Mesendoderm (in vitro differentiated cells): ENCODE results near the gene USH1C.

ENCODE experiments used
- DNase-seq: peaks from one replicate; pipeline ENCODE4 v3.0.0; 2013
- H2AK5ac ChIP-seq: 2 replicates; pipeline ENCODE4 v1.6.1; 2013; ENCODE audit warnings: low read length, inconsistent platforms
- H2BK120ac ChIP-seq: 2 replicates; pipeline ENCODE4 v1.6.1; 2013; ENCODE audit warnings: low read depth, mild to moderate bottlenecking, low read length, moderate library complexity, mixed read lengths
- H2BK15ac ChIP-seq: replicated peaks from 2 replicates; pipeline ENCODE4 v1.6.1; 2013; ENCODE audit warnings: low read depth, mild to moderate bottlenecking, moderate library complexity
- H2BK5ac ChIP-seq: 2 replicates; pipeline ENCODE4 v1.6.1; 2013; ENCODE audit warnings: low read length, inconsistent platforms
- H3K18ac ChIP-seq: 2 replicates; pipeline ENCODE4 v1.6.1; 2013; ENCODE audit warnings: mild to moderate bottlenecking, low read length, mixed read lengths
- H3K23ac ChIP-seq: one replicate; pipeline ENCODE4 v1.6.1; 2013; ENCODE audit warnings: low read length
- H3K27ac ChIP-seq: 2 replicates; pipeline ENCODE4 v1.5.1; 2013; ENCODE audit warnings: low read depth, mild to moderate bottlenecking, inconsistent platforms, low read length, moderate library complexity
- H3K27me3 ChIP-seq: 2 replicates; pipeline ENCODE4 v1.6.1; 2013; ENCODE audit warnings: low read length, control low read depth, mild to moderate bottlenecking, inconsistent platforms; ENCODE audit not compliant: insufficient read depth, poor library complexity
- H3K36me3 ChIP-seq: 2 replicates; pipeline ENCODE4 v1.6.1; 2013; ENCODE audit warnings: low read length, inconsistent platforms; ENCODE audit not compliant: control insufficient read depth, insufficient read depth
- H3K4ac ChIP-seq: one replicate; pipeline ENCODE4 v1.6.1; 2013; ENCODE audit warnings: low read depth, mild to moderate bottlenecking, low read length, moderate library complexity
- H3K4me1 ChIP-seq: 2 replicates; pipeline ENCODE4 v1.6.1; 2013; ENCODE audit warnings: low read depth, low read length, inconsistent platforms; ENCODE audit not compliant: control insufficient read depth
- H3K4me2 ChIP-seq: 2 replicates; pipeline ENCODE4 v1.6.1; 2013; ENCODE audit warnings: low read length
- H3K4me3 ChIP-seq: 2 replicates; pipeline ENCODE4 v1.5.1; 2013; ENCODE audit warnings: mild to moderate bottlenecking, low read length
- H3K56ac ChIP-seq: one replicate; pipeline ENCODE4 v1.6.1; 2013; ENCODE audit warnings: low read length
- H3K79me1 ChIP-seq: 2 replicates; pipeline ENCODE4 v1.6.1; 2013; ENCODE audit warnings: low read length, inconsistent platforms
- H3K79me2 ChIP-seq: 2 replicates; pipeline ENCODE4 v1.6.1; 2013; ENCODE audit warnings: mild to moderate bottlenecking, low read length; ENCODE audit not compliant: control insufficient read depth, insufficient read depth
- H3K9ac ChIP-seq: 2 replicates; pipeline ENCODE4 v1.6.1; 2013; ENCODE audit warnings: low read length, inconsistent platforms
- H4K5ac ChIP-seq: one replicate; pipeline ENCODE4 v1.6.1; 2013; ENCODE audit warnings: low read length
- H4K8ac ChIP-seq: one replicate; pipeline ENCODE4 v1.6.1; 2013; ENCODE audit warnings: low read depth, mild to moderate bottlenecking, control low read depth, low read length, moderate library complexity
- WGBS: extraction: QIAGEN DNeasy Blood & Tissue Kit; methylation state at CpG from one replicate; pipeline ENCODE4 v1.1.7; 2013; ENCODE audit warnings: low lambda C conversion rate, missing lambda C conversion rate; ENCODE audit not compliant: insufficient coverage; ENCODE audit errors: extremely low coverage; 5-methylcytosine and 5-hydroxymethylcytosine counted together

USH1C gene

DNA sequence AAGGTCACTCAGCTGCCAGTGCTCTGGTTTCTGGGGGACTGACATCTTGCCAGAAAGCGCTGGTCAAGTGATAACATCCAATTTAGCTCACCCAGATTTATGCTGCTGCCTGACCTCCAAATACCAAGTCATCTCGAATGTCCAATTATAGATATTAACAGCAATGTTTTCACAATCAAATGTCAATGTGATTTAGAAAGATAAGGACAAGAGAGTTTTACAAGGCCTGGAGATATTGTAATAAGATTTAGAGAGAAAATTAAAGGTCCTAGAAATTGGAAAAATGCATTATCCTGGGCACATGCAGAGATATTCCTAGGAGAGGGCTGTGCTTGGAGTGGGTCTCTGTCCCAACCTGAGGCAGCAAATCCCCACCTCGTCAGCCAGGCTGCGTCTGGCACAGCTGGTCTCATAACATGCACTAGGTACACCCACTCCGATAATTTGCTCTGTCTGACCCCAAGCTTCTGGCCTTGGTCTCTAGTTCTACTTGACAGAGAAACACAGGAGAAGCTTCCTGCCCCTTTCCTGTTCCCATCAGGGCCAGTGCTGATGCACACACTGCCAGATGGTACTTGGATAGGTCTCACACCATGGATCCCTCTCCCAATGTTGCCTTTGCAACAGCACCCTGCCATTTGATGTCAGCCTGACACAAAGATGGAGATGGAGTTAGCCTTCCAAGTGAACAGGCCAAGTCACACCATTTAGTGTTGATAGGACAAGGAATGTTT lies 28.6 kb downstream of the USH1C start:
- H3K27ac ChIP-seq: no peak overlapping the region
- H3K27me3 ChIP-seq: no peaks in the 10 kb centered on the region
- DNase-seq: no peak
- H3K36me3 ChIP-seq: no peaks in the 10 kb centered on the region
- H3K4me1 ChIP-seq: no peaks in the 10 kb centered on the region
- H2BK120ac ChIP-seq: no peak overlapping the region
- no peaks in the 10 kb centered on the region for H3K79me2 ChIP-seq
- no peak overlapping the region for H3K56ac ChIP-seq
- H3K9ac ChIP-seq: no peak overlapping the region
- H4K8ac ChIP-seq: no peak overlapping the region
- no peak overlapping the region for H2BK5ac ChIP-seq
- H3K4me2 ChIP-seq: no peak overlapping the region
- H2BK15ac ChIP-seq: no peak overlapping the region
- no peak overlapping the region for H3K23ac ChIP-seq
- no peak overlapping the region for H4K5ac ChIP-seq
- no peak overlapping the region for H3K4me3 ChIP-seq
- H3K79me1 ChIP-seq: no peaks in the 10 kb centered on the region
- H3K4ac ChIP-seq: no peak overlapping the region
- no CpG with 5 or more reads among the region's 5 CpGs for WGBS
- H2AK5ac ChIP-seq: no peak overlapping the region
- no peak overlapping the region for H3K18ac ChIP-seq

- Histone ChIP-seq H3K79me1 (no peaks in the 10 kb centered on the region), H2BK120ac (no peak overlapping the region), H3K18ac (no peak overlapping the region), H3K27ac (no peak overlapping the region), H2AK5ac (no peak overlapping the region), H4K8ac (no peak overlapping the region), H4K5ac (no peak overlapping the region), H3K27me3 (no peaks in the 10 kb centered on the region), H3K4me2 (no peak overlapping the region), H3K23ac (no peak overlapping the region), H2BK15ac (no peak overlapping the region), H3K56ac (no peak overlapping the region), H3K4ac (no peak overlapping the region), H3K9ac (no peak overlapping the region), H3K4me3 (no peak overlapping the region), H3K79me2 (no peaks in the 10 kb centered on the region), H3K4me1 (no peaks in the 10 kb centered on the region), H3K36me3 (no peaks in the 10 kb centered on the region), H2BK5ac (no peak overlapping the region)
- no CpG with 5 or more reads among the region's 4 CpGs for WGBS
- no peak for DNase-seq
Observed at GRCh38 chr11:17514476-17514875, 29.7 kb downstream of the USH1C start.

DNA sequence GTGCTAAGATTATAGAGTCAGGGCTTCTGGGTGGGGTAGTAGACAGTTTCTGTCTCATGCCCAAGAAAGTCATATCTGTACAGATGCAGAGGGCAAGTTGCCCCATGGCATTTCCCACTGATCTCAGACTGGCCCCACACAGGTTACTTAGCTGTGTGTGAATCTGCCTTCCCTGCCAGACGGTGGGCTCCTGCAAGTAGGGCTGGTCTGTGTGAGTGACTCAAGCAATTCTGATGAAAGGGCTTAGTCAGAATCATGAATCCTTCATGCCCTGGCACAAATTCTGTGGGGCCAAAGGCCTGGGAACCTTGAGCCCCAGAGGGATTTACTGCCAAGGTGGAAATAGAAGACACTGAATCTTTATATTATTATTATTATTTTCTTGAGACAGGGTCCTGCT lies 30.4 kb downstream of the USH1C start:
- H3K4ac ChIP-seq: no peak overlapping the region
- H3K79me2 ChIP-seq: no peaks in the 10 kb centered on the region
- H4K8ac ChIP-seq: no peak overlapping the region
- H3K27ac ChIP-seq: no peak overlapping the region
- H3K36me3 ChIP-seq: no peaks in the 10 kb centered on the region
- no peak overlapping the region for H2BK15ac ChIP-seq
- H3K9ac ChIP-seq: no peak overlapping the region
- no peak overlapping the region for H3K23ac ChIP-seq
- no peak overlapping the region for H3K56ac ChIP-seq
- no peak overlapping the region for H2BK5ac ChIP-seq
- no peak overlapping the region for H2BK120ac ChIP-seq
- H2AK5ac ChIP-seq: no peak overlapping the region
- no peak overlapping the region for H3K4me2 ChIP-seq
- H4K5ac ChIP-seq: no peak overlapping the region
- DNase-seq: no peak
- WGBS: no CpG with 5 or more reads among the region's 1 CpG
- no peaks in the 10 kb centered on the region for H3K4me1 ChIP-seq
- no peak overlapping the region for H3K18ac ChIP-seq
- no peaks in the 10 kb centered on the region for H3K27me3 ChIP-seq
- H3K79me1 ChIP-seq: no peaks in the 10 kb centered on the region
- H3K4me3 ChIP-seq: no peak overlapping the region

GRCh38 chr11:17512101-17512500 lies 32.1 kb downstream of the USH1C start:
- no CpG with 5 or more reads among the region's 2 CpGs for WGBS
- H3K79me1 ChIP-seq: no peaks in the 10 kb centered on the region
- no peak overlapping the region for H3K56ac ChIP-seq
- H2BK5ac ChIP-seq: no peak overlapping the region
- no peak overlapping the region for H3K27ac ChIP-seq
- no peak overlapping the region for H2BK15ac ChIP-seq
- H2BK120ac ChIP-seq: no peak overlapping the region
- no peak overlapping the region for H3K9ac ChIP-seq
- no peaks in the 10 kb centered on the region for H3K27me3 ChIP-seq
- no peak overlapping the region for H3K18ac ChIP-seq
- H3K4ac ChIP-seq: no peak overlapping the region
- H3K4me2 ChIP-seq: no peak overlapping the region
- H3K79me2 ChIP-seq: no peaks in the 10 kb centered on the region
- no peaks in the 10 kb centered on the region for H3K36me3 ChIP-seq
- H4K8ac ChIP-seq: no peak overlapping the region
- no peak overlapping the region for H2AK5ac ChIP-seq
- no peak overlapping the region for H3K4me3 ChIP-seq
- H3K4me1 ChIP-seq: no peaks in the 10 kb centered on the region
- no peak overlapping the region for H4K5ac ChIP-seq
- no peak overlapping the region for H3K23ac ChIP-seq
- DNase-seq: no peak

GRCh38 chr11:17511571-17511970 lies 32.6 kb downstream of the USH1C start:
- no peak overlapping the region for H3K56ac ChIP-seq
- no peak overlapping the region for H4K5ac ChIP-seq
- H3K79me1 ChIP-seq: no peaks in the 10 kb centered on the region
- H3K27ac ChIP-seq: no peak overlapping the region
- no peaks in the 10 kb centered on the region for H3K4me1 ChIP-seq
- no peak overlapping the region for H3K9ac ChIP-seq
- no peak overlapping the region for H2AK5ac ChIP-seq
- no peak overlapping the region for H2BK120ac ChIP-seq
- H3K79me2 ChIP-seq: no peaks in the 10 kb centered on the region
- no peak overlapping the region for H3K4me3 ChIP-seq
- no peak for DNase-seq
- H2BK5ac ChIP-seq: no peak overlapping the region
- no peak overlapping the region for H3K4me2 ChIP-seq
- H3K36me3 ChIP-seq: no peaks in the 10 kb centered on the region
- no peak overlapping the region for H3K23ac ChIP-seq
- WGBS: no CpG with 5 or more reads among the region's 3 CpGs
- no peak overlapping the region for H2BK15ac ChIP-seq
- H3K4ac ChIP-seq: no peak overlapping the region
- H3K18ac ChIP-seq: no peak overlapping the region
- H3K27me3 ChIP-seq: no peaks in the 10 kb centered on the region
- H4K8ac ChIP-seq: no peak overlapping the region
